ENCODE results near the gene HECTD1.
"Not testable (repeated sequence)": the region's sequence is repeated elsewhere in the genome, so short reads cannot be mapped to it uniquely, and the experiment has no call there.

Gene HECTD1

GRCh38 chr14:31207755-31208545 is at the start of gene HECTD1:
TSS of gene HECTD1 (minus strand) at chr14:31207793. CDS start at chr14:31205936, 1,857 bp downstream.
- peak; percentile 82 for DNase-seq (ENCODE audit: low read depth)

- no peak for DNase-seq (ENCODE audit: low read depth)
Observed at GRCh38 chr14:31257244-31257553, 49.6 kb upstream of the HECTD1 start.

DNA sequence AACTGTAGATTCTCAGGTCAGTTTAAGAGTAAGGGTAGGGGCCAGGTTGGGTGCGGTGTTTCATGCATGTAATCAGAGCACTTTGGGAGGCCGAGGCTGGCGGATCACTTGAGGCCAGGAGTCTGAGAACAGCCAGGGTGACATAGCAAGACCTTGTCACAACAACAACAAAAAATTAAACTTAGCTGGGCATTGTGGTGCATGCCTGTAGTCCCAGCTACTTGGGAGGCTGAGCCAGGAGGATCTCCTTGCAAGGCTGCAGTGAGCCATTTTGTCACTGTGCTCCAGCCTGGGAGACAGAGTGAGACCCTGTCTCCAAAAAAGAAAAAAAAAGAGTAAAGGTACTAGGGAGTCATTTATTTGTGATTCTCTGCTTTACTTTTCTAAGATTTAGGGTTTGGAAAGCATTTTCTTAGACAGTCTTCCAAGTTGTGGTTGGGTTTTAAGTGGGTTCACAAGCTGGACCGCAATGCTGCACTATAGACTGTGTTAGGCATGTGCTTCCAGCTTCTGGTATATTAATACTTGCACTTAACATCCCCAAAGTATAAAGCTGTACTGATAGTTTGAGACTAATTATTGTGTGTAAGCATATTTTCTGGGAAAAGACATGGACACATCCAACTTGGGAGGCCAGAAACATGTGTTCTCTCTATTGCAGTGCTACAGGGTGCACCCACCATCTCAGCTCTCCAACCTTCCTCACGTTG is 49.1 kb upstream of the HECTD1 start:
- no peak for DNase-seq (ENCODE audit: low read depth)

GRCh38 chr14:31255918-31256317 is 48.3 kb upstream of the HECTD1 start:
- not testable (repeated sequence) for DNase-seq (ENCODE audit: low read depth)

DNA sequence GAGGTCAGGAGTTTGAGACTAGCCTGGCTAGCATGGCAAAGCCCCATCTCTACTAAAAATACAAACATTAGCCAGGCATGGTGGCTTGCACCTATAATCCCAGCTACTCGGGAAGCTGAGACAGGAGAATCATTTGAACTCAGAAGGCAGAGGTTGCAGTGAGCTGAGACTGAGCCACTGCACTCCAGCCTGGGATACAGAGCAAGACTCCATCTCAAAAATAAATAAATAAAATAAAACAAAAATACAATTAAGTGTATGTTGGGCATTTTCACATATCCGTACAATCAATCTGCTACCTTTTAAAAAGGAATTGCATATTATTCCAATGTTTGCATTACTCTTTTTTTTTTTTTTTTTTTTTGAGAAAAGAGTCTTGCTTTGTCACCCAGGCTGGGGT is 47.7 kb upstream of the HECTD1 start:
- DNase-seq (ENCODE audit: low read depth): no peak

GRCh38 chr14:31253746-31254471 is 46.3 kb upstream of the HECTD1 start:
- DNase-seq (ENCODE audit: low read depth): no peak

- DNase-seq (ENCODE audit: low read depth): no peak
Observed at GRCh38 chr14:31252865-31253264, 45.3 kb upstream of the HECTD1 start.

- DNase-seq (ENCODE audit: low read depth): no peak
Observed at GRCh38 chr14:31251028-31251958, 43.7 kb upstream of the HECTD1 start.

GRCh38 chr14:31244626-31245025 is 37.0 kb upstream of the HECTD1 start:
- DNase-seq (ENCODE audit: low read depth): no peak

- no peak for DNase-seq (ENCODE audit: low read depth)
Observed at GRCh38 chr14:31243860-31244259, 36.3 kb upstream of the HECTD1 start.

DNA sequence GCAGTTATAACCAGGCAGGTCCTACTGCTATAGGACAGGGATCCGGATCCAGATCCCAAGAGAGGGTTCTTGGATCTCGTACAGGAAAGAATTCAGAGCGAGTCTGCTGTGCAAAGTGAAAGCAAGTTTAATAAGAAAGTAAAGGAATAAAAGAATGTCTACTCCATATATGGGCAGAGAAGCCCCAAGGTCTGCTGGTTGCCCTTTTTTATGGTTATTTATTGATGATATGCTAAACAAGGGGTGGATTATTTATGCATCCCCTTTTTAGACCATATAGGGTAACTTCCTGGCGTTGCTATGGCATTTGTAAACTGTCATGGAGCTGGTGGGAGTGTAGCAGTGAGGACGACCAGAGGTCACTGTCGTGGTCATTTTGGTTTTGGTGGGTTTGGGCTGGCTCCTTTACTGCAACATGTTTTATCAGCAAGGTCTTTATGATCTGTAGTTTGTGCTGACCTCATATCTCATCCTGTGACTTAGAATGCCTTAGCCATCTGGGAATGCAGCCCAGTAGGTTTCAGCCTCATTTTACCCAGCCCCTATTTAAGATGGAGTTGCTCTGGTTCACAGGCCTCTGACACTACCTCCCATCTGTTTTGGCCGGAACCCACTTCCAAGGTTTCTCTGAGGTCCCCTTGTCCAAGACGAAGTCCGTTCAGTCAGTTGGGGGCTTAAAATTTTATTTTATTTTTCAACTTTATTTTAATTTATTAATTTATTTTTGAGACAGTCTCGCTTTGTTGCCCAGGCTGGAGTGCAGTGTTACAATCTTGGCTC is 34.8 kb upstream of the HECTD1 start:
- DNase-seq (ENCODE audit: low read depth): not testable (repeated sequence)

DNA sequence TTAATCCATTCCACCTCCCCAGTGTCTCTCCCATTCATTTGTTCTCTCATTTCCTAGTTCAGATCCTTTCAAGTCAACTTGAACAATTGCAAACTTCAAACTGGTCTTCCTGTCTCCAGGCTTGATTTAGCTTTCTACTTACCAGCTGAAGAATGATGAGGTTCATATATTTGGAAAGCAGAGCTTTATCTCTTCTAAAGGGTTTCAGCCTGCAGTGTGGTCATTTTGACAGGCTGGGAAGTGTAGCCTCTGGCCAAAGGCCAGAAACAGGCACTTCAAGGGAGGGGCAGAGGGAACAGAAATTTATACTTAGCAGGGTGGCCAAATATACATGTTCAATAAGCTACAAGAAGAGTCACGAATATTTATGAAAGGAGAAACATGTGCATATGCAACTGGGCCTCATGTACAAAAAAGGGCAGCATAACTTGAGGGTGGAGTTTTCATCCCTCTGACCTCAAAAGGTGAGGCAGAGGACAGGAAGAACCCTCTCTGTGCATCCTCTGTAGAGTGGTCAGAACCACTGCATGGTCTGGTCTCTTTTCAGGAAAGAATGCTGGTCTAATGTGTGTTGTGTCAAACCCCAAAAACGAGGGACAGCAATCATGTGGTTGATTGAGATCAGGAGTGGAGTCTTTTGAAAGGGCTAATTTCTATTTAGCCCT is 34.0 kb upstream of the HECTD1 start:
- DNase-seq (ENCODE audit: low read depth): no peak

GRCh38 chr14:31239741-31240140 is 32.1 kb upstream of the HECTD1 start:
- DNase-seq (ENCODE audit: low read depth): no peak

- no peak for DNase-seq (ENCODE audit: low read depth)
Observed at GRCh38 chr14:31235462-31235861, 27.9 kb upstream of the HECTD1 start.

GRCh38 chr14:31232081-31232480 is 24.5 kb upstream of the HECTD1 start:
- no peak for DNase-seq (ENCODE audit: low read depth)

GRCh38 chr14:31231272-31231671 is 23.7 kb upstream of the HECTD1 start:
- DNase-seq (ENCODE audit: low read depth): not testable (repeated sequence)

- DNase-seq (ENCODE audit: low read depth): no peak
Observed at GRCh38 chr14:31230573-31230958, 23.0 kb upstream of the HECTD1 start.

DNA sequence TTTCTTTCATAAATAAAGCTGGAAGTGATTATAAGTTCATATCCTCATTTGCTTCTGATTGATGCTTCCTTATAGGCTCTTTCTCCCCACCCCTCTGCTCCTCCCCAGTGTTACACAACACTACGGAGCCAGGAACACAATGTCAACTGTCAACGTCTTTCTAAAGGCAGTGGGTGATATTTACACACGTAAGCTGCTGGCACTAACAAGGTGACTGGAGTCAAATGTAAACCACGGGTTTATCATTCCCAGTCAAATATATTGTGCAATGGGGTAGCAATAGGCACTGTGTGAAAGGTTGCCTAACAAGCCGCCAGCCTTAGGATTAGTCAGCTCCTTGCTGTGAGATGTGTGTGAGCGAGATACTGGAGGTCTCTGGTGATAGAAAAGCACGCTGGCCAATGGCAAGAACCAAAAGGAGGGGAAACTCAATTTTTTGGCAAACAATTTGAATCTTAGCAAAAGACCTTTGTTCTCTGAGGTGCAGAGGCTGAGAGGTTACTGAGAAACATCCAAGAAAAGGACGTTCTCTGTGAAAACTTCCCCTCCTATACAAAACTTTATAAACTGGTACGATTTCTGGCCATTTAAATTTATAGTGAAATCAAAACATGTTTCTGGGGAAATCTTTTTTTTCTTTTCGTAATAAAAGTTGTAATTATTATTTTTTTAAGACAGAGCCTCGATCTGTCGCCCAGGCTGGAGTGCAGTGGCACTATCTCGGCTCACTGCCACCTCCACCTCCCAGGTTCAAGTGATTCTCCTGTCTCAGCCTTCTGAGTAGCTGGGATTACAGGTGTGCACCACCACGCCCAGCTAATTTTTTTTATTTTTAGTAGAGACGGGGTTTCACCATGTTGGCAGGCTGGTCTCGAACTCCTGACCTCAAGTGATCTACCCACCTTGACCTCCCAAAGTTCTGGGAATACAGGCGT is 22.3 kb upstream of the HECTD1 start:
- no peak for DNase-seq (ENCODE audit: low read depth)

GRCh38 chr14:31229009-31229408 is 21.4 kb upstream of the HECTD1 start:
- no peak for DNase-seq (ENCODE audit: low read depth)

Measured in stimulated activated CD8-positive, alpha-beta memory T cell treated with anti-CD3 and anti-CD28 coated beads, Interleukin-4, amount 100 ng/mL, for 24 hours (primary cell).